Chondrocyte (in vitro differentiated cells): ENCODE results near the gene TXNRD2. TPM values are rescaled to one million over a fixed set of nuclear protein-coding genes. Genes with fewer than 3 reads are reported as not detected.

Source experiments
- DNase-seq: peaks from one replicate; pipeline ENCODE4 v3.0.0; 2021; ENCODE audit warnings: mixed read lengths, low spot score
- H3K27ac Mint-ChIP-seq: one replicate; pipeline ENCODE4 v1.8.0; 2021; ENCODE audit warnings: mild to moderate bottlenecking, moderate library complexity, mixed read lengths; ENCODE audit not compliant: unreplicated experiment
- H3K27me3 Mint-ChIP-seq: 2 replicates; pipeline ENCODE4 v1.8.0; 2021; ENCODE audit warnings: low read depth, mixed read lengths
- H3K36me3 Mint-ChIP-seq: 2 replicates; pipeline ENCODE4 v1.8.0; 2021; ENCODE audit warnings: low read depth, mixed read lengths
- H3K4me1 Mint-ChIP-seq: 2 replicates; pipeline ENCODE4 v1.8.0; 2021; ENCODE audit warnings: low read depth, mild to moderate bottlenecking, mixed read lengths
- H3K4me3 Mint-ChIP-seq: one replicate; pipeline ENCODE4 v1.8.0; 2021; ENCODE audit warnings: mild to moderate bottlenecking, moderate library complexity, mixed read lengths; ENCODE audit not compliant: unreplicated experiment
- H3K9me3 Mint-ChIP-seq: 2 replicates; pipeline ENCODE4 v1.8.0; 2021; ENCODE audit warnings: low read depth, mixed read lengths
- total RNA-seq: library from RNA; stranded (reverse); gene quantifications from 3 replicates; pipeline ENCODE4 v1.2.1, GENCODE V29; 2021
- TF ChIP-seq, protein P1 (sequence below): fragments of 200-600 bp; sonication (generic); IDR thresholded peaks from 2 replicates; pipeline ENCODE4 v1.5.0; 2021; ENCODE audit warnings: antibody characterized with exemption, mild to moderate bottlenecking, moderate library complexity

TXNRD2 gene
- total RNA-seq, 1 donor from 2014 or later, result 14.1 TPM

DNA sequence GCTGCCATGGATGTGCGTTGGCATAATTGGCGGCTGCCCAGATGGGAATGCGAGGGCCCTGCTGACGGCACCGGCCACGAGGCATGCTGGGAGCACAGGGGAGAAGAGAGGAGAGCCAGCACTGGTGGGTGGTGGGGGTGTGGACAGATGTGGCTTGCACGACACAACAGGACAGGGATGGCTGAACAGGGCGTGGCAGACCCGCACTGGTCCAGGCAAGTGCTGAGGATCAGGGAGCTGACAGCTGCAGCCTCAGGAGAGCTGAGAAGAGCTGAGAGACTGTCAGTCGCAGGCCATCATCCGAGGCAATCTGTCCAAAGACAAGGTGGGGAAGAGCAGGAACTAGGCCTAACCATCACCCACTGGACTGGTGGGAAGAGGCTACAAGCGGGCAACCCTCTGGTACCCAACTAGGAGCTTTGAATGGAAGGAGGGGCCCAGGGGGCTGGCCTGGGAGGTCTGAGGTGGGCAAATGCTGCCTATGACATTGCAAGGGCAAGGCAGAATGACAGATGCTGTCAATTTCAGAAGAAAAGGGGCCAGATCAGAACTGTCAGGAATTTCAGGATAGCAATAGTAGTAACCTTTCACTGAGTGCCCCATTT lies 89.3 kb downstream of the TXNRD2 start:
- peaks cover 9% of the 10 kb centered on the region for H3K36me3 Mint-ChIP-seq
- no peaks in the 10 kb centered on the region for H3K27me3 Mint-ChIP-seq
- no peak for DNase-seq
- TF ChIP-seq, protein P1, sequence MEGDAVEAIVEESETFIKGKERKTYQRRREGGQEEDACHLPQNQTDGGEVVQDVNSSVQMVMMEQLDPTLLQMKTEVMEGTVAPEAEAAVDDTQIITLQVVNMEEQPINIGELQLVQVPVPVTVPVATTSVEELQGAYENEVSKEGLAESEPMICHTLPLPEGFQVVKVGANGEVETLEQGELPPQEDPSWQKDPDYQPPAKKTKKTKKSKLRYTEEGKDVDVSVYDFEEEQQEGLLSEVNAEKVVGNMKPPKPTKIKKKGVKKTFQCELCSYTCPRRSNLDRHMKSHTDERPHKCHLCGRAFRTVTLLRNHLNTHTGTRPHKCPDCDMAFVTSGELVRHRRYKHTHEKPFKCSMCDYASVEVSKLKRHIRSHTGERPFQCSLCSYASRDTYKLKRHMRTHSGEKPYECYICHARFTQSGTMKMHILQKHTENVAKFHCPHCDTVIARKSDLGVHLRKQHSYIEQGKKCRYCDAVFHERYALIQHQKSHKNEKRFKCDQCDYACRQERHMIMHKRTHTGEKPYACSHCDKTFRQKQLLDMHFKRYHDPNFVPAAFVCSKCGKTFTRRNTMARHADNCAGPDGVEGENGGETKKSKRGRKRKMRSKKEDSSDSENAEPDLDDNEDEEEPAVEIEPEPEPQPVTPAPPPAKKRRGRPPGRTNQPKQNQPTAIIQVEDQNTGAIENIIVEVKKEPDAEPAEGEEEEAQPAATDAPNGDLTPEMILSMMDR, result no peak
- H3K9me3 Mint-ChIP-seq, result no peaks in the 10 kb centered on the region
- peaks cover 30% of the 10 kb centered on the region for H3K4me1 Mint-ChIP-seq
- H3K4me3 Mint-ChIP-seq, result no peak overlapping the region
- H3K27ac Mint-ChIP-seq, result no peak overlapping the region

DNA sequence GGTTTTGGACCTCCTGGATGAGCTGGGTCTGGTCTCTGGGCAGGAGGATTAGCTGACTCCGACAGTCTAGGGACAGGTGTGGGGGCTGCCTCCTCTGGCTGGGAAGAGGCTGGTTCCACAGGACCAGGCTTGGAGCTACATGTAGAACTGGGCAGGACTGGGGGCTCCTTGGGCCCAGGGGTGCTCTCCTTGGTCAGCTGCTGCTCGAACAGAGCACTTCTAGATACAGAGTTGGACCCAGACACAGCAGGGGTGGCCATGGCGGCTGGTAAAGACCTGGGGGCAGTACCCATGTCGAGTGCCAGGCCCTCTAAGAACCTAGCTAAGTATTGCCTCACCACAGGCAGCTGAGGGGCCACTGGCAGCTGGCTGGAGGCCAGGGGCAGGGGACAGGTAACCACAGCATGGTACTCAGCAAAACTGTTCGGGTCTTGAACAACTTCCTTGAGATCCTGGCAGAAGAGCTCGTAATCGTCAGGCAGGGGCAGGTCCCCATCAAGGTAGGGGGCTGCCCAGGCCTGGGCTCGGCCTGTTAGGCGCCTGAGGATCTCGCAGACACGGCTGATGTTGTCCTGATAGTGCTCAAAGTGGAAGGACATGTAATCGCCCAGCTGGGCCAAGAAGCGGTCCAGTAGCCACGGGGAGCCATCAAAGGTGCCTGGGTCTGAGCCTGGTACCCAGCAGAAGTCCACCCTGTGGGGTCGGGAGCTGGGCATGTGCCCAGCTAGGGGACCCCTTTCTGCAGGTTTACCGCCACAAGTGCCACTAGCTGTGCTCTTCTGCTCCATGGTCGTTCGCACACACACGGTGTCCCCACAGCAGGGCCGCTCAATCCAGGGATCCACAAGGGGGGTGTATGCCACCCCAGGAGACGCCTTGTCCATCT lies 90.1 kb downstream of the TXNRD2 start:
- H3K36me3 Mint-ChIP-seq, result peaks cover 9% of the 10 kb centered on the region
- no peaks in the 10 kb centered on the region for H3K27me3 Mint-ChIP-seq
- TF ChIP-seq, protein P1, result no peak
- peaks cover 30% of the 10 kb centered on the region for H3K4me1 Mint-ChIP-seq
- H3K9me3 Mint-ChIP-seq, result no peaks in the 10 kb centered on the region
- no peak for DNase-seq
- no peak overlapping the region for H3K27ac Mint-ChIP-seq
- no peak overlapping the region for H3K4me3 Mint-ChIP-seq

- H3K36me3 Mint-ChIP-seq, result peaks cover 9% of the 10 kb centered on the region
- DNase-seq, result no peak
- H3K9me3 Mint-ChIP-seq, result no peaks in the 10 kb centered on the region
- H3K4me3 Mint-ChIP-seq, result no peak overlapping the region
- peaks cover 25% of the 10 kb centered on the region for H3K4me1 Mint-ChIP-seq
- H3K27me3 Mint-ChIP-seq, result no peaks in the 10 kb centered on the region
- no peak overlapping the region for H3K27ac Mint-ChIP-seq
- TF ChIP-seq, protein P1, result no peak
Measured at GRCh38 chr22:19850763-19851109, 90.9 kb downstream of the TXNRD2 start.

GRCh38 chr22:19849835-19850762 lies 91.5 kb downstream of the TXNRD2 start:
- TF ChIP-seq, protein P1, result no peak
- H3K4me3 Mint-ChIP-seq, result no peak overlapping the region

More at GRCh38 chr22:19849835-19850762, 91.5 kb downstream of the TXNRD2 start:
- H3K4me1 Mint-ChIP-seq, result peaks cover 24% of the 10 kb centered on the region
- no peak for DNase-seq
- H3K9me3 Mint-ChIP-seq, result no peaks in the 10 kb centered on the region
- peaks cover 9% of the 10 kb centered on the region for H3K36me3 Mint-ChIP-seq
- no peaks in the 10 kb centered on the region for H3K27me3 Mint-ChIP-seq
- no peak overlapping the region for H3K27ac Mint-ChIP-seq
